ENCODE measurements around the gene SUSD6.

GRCh38 chr14:69579476-69579875 lies 31.9 kb upstream of the SUSD6 start:
- TF ChIP-seq CTCF (IDR thresholded peaks at IDR 0.05; ENCODE audit: insufficient read depth, low read length): no peak
- no peak for TF ChIP-seq POLR2AphosphoS5 (IDR thresholded peaks at IDR 0.05; ENCODE audit: low read depth)
- no peak for TF ChIP-seq SPI1 (IDR thresholded peaks at IDR 0.05; ENCODE audit: borderline replicate concordance, low read depth)
